HG03097 (cell line): ENCODE results near the gene GABRG2.
"Not testable (repeated sequence)": the region's sequence is repeated elsewhere in the genome, so short reads cannot be mapped to it uniquely, and the experiment has no call there.

ENCODE experiments used
- ATAC-seq: cut with Tn5 transposase; IDR thresholded peaks from one replicate; pipeline ENCODE4 v1.9.1; 2021; ENCODE audit not compliant: unreplicated experiment, low FRiP score

The GABRG2 gene

DNA sequence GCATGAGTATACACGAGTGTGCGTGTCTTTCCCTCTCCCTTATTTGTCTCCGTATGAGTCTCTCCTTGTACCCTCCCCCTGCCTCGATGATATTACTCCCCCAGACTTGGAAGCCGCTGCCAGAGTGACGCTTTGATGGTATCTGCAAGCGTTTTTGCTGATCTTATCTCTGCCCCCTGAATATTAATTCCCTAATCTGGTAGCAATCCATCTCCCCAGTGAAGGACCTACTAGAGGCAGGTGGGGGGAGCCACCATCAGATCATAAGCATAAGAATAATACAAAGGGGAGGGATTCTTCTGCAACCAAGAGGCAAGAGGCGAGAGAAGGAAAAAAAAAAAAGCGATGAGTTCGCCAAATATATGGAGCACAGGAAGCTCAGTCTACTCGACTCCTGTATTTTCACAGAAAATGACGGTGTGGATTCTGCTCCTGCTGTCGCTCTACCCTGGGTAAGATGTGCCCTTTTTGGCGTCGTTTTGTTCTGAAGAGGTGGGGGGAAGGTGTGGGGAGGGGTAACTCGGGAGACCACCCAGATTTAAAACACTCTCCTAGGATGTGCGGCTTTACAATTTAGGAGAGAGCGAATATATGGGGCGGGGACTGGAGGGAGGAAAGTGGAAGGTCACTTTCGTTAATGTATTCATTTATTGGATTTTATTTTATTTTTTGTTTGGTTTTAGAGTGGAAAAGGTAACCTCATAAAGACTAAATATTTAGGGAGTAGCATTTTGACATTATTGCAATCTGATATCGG, at the start of gene GABRG2:
TSS of gene GABRG2 (plus strand) at position 119 of the 757 bp plus-strand sequence. CDS start at position 346, 227 bp downstream.
- ATAC-seq = no peak

- ATAC-seq = no peak
These were observed 42.3 kb upstream of the GABRG2 start for GRCh38 chr5:162025312-162025711.

- ATAC-seq = no peak
These were observed 40.8 kb upstream of the GABRG2 start for GRCh38 chr5:162026803-162027202.

GRCh38 chr5:162037431-162037830, 30.1 kb upstream of the GABRG2 start:
- no peak for ATAC-seq

GRCh38 chr5:162047279-162047678, 20.3 kb upstream of the GABRG2 start:
- no peak for ATAC-seq

DNA sequence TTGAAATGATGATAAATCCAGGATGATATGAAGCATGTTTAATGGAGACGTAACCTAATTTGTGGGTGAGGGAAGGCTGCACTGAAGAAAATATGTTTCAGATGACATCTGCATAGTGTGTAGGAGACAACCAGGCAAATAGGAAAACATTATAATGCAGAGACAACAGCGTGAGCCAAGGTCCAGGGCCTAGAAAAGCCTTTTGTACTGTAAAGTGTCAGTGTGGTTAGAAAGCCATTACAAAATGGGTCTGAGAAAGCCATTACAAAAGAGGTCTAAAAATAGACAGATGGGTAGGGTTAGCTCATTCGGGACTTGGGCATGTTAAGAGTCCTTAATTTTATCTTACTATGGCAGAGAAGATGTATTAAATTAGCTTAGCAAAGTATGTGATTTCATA, 14.9 kb upstream of the GABRG2 start:
- no peak for ATAC-seq

DNA sequence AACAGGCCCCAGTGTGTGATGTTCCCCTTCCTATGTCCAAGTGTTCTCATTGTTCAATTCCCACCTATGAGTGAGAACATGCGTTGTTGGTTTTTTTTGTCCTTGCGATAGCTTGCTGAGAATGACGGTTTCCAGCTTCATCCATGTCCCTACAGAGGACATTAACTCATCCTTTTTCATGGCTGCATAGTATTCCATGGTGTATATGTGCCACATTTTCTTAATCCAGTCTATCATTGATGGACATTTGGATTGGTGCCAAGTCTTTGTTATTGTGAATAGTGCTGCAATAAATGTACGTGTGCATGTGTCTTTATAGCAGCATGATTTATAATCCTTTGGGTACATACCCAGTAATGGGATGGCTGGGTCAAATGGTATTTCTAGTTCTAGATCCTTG, 12.5 kb upstream of the GABRG2 start:
- ATAC-seq = not testable (repeated sequence)

- ATAC-seq = no peak
These were observed 411 bp upstream of the GABRG2 start for GRCh38 chr5:162067162-162067561.

- ATAC-seq = no peak
These were observed 839 bp downstream of the GABRG2 start for GRCh38 chr5:162068412-162068811.

- ATAC-seq = no peak
These were observed 1.4 kb downstream of the GABRG2 start for GRCh38 chr5:162068936-162069335.

GRCh38 chr5:162078805-162079204, 11.2 kb downstream of the GABRG2 start:
- no peak for ATAC-seq

DNA sequence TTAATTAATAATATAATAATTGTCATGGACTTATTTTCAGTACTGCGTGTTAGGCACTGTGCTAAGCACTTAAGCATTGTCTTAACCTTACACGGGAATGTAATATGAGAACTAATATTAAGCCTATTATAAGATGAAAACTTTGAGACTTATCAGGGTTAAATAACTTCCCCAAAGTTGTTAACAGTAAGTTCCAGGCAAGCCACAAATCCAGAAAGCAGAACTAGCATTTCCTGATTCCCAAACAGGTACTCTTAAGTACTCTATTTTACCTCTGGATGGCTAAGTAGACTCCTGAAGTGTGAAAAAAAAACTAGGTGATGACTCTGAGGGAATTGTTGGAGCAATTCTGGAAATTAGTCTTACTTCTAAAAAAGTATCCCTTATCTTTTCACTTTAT, 23.8 kb downstream of the GABRG2 start:
- no peak for ATAC-seq

GRCh38 chr5:162096448-162096847, 28.9 kb downstream of the GABRG2 start:
- no peak for ATAC-seq

DNA sequence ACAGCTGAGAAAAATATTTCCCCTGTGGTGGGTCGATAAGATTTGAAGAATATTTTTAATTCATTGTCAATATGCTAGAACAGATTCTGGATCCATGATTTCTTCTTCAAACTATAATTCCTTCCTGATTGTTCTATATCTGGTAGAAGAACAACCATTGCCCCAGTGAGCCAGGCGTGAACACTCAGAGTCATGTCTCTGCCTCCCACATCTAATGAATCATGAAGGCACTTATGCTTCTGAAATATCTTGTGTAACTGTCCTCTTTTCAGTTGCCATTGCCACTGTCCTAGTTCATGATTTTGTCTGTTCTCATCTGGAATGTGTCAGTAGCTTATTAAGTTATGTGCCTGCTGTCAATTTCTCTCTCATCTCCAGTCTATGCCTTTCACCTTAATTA, 40.0 kb downstream of the GABRG2 start:
- ATAC-seq = no peak

- ATAC-seq = no peak
These were observed 52.2 kb downstream of the GABRG2 start for GRCh38 chr5:162119801-162120200.

- no peak for ATAC-seq
These were observed 60.5 kb downstream of the GABRG2 start for GRCh38 chr5:162128117-162128516.

DNA sequence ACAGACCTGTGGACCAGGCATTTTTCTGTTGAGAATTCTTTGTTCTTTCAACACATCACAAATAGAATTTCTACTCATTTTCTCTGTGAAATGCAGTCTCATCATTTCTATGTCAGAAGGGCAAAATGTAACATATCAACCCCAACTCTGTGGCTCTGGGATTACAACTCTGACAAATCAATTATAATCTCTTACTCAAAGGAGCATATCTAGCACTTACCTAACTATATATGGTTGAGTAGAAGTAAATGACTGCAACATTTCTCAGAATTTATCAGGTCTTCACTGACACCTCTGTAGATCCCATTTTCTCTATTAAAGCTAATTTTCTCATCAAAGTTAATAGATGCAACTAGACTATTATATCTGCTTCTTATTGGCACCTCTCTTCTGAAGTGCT, 64.8 kb downstream of the GABRG2 start:
- no peak for ATAC-seq

GRCh38 chr5:162139190-162139589, 71.6 kb downstream of the GABRG2 start:
- ATAC-seq = no peak

- no peak for ATAC-seq
These were observed 86.7 kb downstream of the GABRG2 start for GRCh38 chr5:162154242-162154641.

- no peak for ATAC-seq
These were observed 92.8 kb downstream of the GABRG2 start for GRCh38 chr5:162160401-162160800.

GRCh38 chr5:162163663-162164062, 96.1 kb downstream of the GABRG2 start:
- no peak for ATAC-seq

DNA sequence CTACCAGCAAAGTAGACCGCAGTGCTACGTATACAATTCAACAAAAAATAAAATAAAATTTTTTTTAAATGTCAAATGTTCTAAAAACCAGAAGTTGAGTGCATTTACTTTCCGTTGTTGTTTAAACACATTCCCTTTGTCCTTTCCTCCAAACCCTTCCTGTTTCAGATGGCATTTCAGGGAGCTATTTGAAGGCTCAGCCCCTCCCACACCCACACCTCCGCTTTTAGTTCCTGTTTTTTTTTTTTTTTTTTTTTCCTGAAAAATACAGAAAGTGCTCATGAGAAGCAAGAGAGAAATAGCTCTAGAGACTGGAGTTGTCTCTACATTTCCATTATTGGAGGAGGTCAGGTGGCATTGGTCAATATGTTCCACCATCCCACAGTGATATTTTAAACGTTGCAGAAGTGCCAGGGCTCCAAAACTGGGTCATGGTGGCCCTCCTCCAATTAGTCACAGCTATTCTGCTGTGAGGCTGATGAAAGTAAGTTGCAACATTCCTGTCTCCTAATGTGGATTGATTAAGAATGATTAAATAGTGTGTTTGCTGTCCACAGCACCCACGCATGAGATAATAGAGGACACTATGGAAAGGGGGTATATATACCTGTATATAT, 106.9 kb downstream of the GABRG2 start:
- ATAC-seq = no peak
